ENCODE results near the gene PITPNC1. TPM values are rescaled to one million over a fixed set of nuclear protein-coding genes. Genes with fewer than 3 reads are reported as not detected.

PITPNC1 gene
- total RNA-seq, 4 donors from 2014 or later: 2.3 to 8.6 (median 4.3) TPM

- intact Hi-C loops (cut with DNase I; ENCODE audit: low total_unique reads): loop anchor here (1.0 to 5.0 kb wide), 3 partner anchors 97 to 311 kb away; no protein-coding TSS in a partner anchor
- peaks cover 6 to 9% of the 10 kb centered on the region in 2 donors for H3K4me1 ChIP-seq
These were observed 1.6 kb downstream of the PITPNC1 start for GRCh38 chr17:67378454-67379250.

GRCh38 chr17:67379251-67379630 lies 2.2 kb downstream of the PITPNC1 start:
- ATAC-seq (no peak), DNase-seq (no peak)
- Histone ChIP-seq H3K4me3 (peak overlapping the region; percentile 59 to 85 (median 78)), H3K9me3 (no peaks in the 10 kb centered on the region), H3K27me3 (no peaks in the 10 kb centered on the region), H3K4me1 (peaks cover 6 to 9% of the 10 kb centered on the region in 2 donors), H3K36me3 (no peaks in the 10 kb centered on the region), H3K27ac (peak overlapping the region; percentile 79 to 94 (median 84))
- intact Hi-C loops (cut with DNase I; ENCODE audit: low total_unique reads) (loop anchor here (5.0 kb wide), 1 partner anchor 113 kb away; no protein-coding TSS in a partner anchor), in situ Hi-C loops (cut with MboI; ENCODE audit: low sequenced_read_pairs in 4 of 4) (loop anchor here in 2 of 4 donors (5.0 to 10.0 kb wide), 4 partner anchors 93 to 308 kb away; no protein-coding TSS in a partner anchor)
- no peak for TF ChIP-seq CTCF (IDR thresholded peaks at IDR 0.05 in 4 of 5, conservative IDR thresholded peaks at IDR 0.05 in 1 of 5)
- TF ChIP-seq POLR2A (IDR thresholded peaks at IDR 0.05): no peak

More at GRCh38 chr17:67378454-67379250, 1.6 kb downstream of the PITPNC1 start:
- no peaks in the 10 kb centered on the region for H3K9me3 ChIP-seq
- no peaks in the 10 kb centered on the region for H3K36me3 ChIP-seq
- H3K4me3 ChIP-seq: peak overlapping the region; percentile 59 to 85 (median 78)
- H3K27me3 ChIP-seq: no peaks in the 10 kb centered on the region
- H3K27ac ChIP-seq: peak overlapping the region; percentile 79 to 94 (median 84)
- TF ChIP-seq CTCF (IDR thresholded peaks at IDR 0.05 in 4 of 5, conservative IDR thresholded peaks at IDR 0.05 in 1 of 5) (peak; percentile 59 to 95 (median 94)), POLR2A (IDR thresholded peaks at IDR 0.05) (peak; percentile 82 to 84)
- in situ Hi-C loops (cut with MboI; ENCODE audit: low sequenced_read_pairs in 4 of 4): loop anchor here in 2 of 4 donors (5.0 to 10.0 kb wide), 4 partner anchors 94 to 309 kb away; no protein-coding TSS in a partner anchor
- ATAC-seq: peak; percentile 87 to 89
- DNase-seq: peak; percentile 68 to 79

- no peaks in the 10 kb centered on the region for H3K36me3 ChIP-seq
- H3K4me1 ChIP-seq: peaks cover 0 to 2% of the 10 kb centered on the region in 2 donors
- peak overlapping the region in 1 of 4 donors; percentile 30 for H3K27ac ChIP-seq
- no peak overlapping the region for H3K4me3 ChIP-seq
- H3K27me3 ChIP-seq: no peaks in the 10 kb centered on the region
- TF ChIP-seq POLR2A (IDR thresholded peaks at IDR 0.05): no peak
- TF ChIP-seq CTCF (IDR thresholded peaks at IDR 0.05 in 4 of 5, conservative IDR thresholded peaks at IDR 0.05 in 1 of 5): no peak
- intact Hi-C loops (cut with DNase I; ENCODE audit: low total_unique reads) (no loop called here), in situ Hi-C loops (cut with MboI; ENCODE audit: low sequenced_read_pairs in 4 of 4) (loop anchor here in 1 of 4 donors (10.0 kb wide), 1 partner anchor 103 kb away; no protein-coding TSS in a partner anchor)
- no peaks in the 10 kb centered on the region for H3K9me3 ChIP-seq
- DNase-seq: no peak
- ATAC-seq: no peak
These were observed 4.8 kb downstream of the PITPNC1 start for GRCh38 chr17:67381929-67382257.

GRCh38 chr17:67385122-67385988 lies 8.3 kb downstream of the PITPNC1 start:
- Histone ChIP-seq H3K27ac (peak overlapping the region in 1 of 4 donors; percentile 38), H3K4me1 (peaks cover 4 to 9% of the 10 kb centered on the region in 2 donors), H3K36me3 (no peaks in the 10 kb centered on the region), H3K9me3 (no peaks in the 10 kb centered on the region), H3K27me3 (no peaks in the 10 kb centered on the region), H3K4me3 (no peak overlapping the region)
- intact Hi-C loops (cut with DNase I; ENCODE audit: low total_unique reads): no loop called here
- in situ Hi-C loops (cut with MboI; ENCODE audit: low sequenced_read_pairs in 4 of 4): loop anchor here in 1 of 4 donors (10.0 kb wide), 1 partner anchor 99 kb away; no protein-coding TSS in a partner anchor
- no peak for DNase-seq
- TF ChIP-seq POLR2A (IDR thresholded peaks at IDR 0.05) (no peak), CTCF (IDR thresholded peaks at IDR 0.05 in 4 of 5, conservative IDR thresholded peaks at IDR 0.05 in 1 of 5) (no peak)
- no peak for ATAC-seq

Data from gastrocnemius medialis (tissue), 4 donors.